Colonic mucosa (tissue), 4 donors: ENCODE data around the gene GALR1. TPM values are rescaled to one million over a fixed set of nuclear protein-coding genes. Genes with fewer than 3 reads are reported as not detected.
"Not testable (repeated sequence)": the region's sequence is repeated elsewhere in the genome, so short reads cannot be mapped to it uniquely, and the experiment has no call there.

Experiments used
- DNase-seq: peaks from one replicate; pipeline ENCODE4 v3.0.0-alpha.2; 2020
- H3K27ac ChIP-seq: fragments of 200-600 bp; one replicate; pipeline ENCODE4 v1.8.0; 2021
- H3K27me3 ChIP-seq: fragments of 200-600 bp; one replicate; pipeline ENCODE4 v1.8.0; 2021
- H3K36me3 ChIP-seq: fragments of 200-600 bp; one replicate; pipeline ENCODE4 v1.8.0; 2021
- H3K4me1 ChIP-seq: fragments of 200-600 bp; one replicate; pipeline ENCODE4 v1.8.0; 2021; ENCODE audit warnings: mild to moderate bottlenecking
- H3K4me3 ChIP-seq: fragments of 200-600 bp; one replicate; pipeline ENCODE4 v1.8.0; 2021
- H3K9ac ChIP-seq, 2 donors: one replicate each; pipeline ENCODE4 v1.7.0; 2013; ENCODE audit warnings: control low read depth in 2 of 2, low read depth in 2 of 2, low read length in 2 of 2
- H3K9me3 ChIP-seq: fragments of 200-600 bp; one replicate; pipeline ENCODE4 v1.8.0; 2021
- intact Hi-C: fragments of 100-400 bp; cut with DNase I; formaldehyde crosslinking; loops from one replicate; pipeline ENCODE4 v1.14.1; 2022
- total RNA-seq, 2 donors: library from RNA; stranded (reverse); fragmentation: NEBNext Ultra II Directional in 1 of 2; extraction: Animal tissue kit (Norgen Biotek cat#: 25700) in 1 of 2; gene quantifications; one replicate each; pipeline ENCODE4 v1.2.1, GENCODE V29; 2021
- TF ChIP-seq, protein P1 (sequence below): fragments of 200-600 bp; IDR thresholded peaks from one replicate; pipeline ENCODE4 v1.8.0; 2022; ENCODE audit warnings: antibody characterized with exemption, mild to moderate bottlenecking
- donor health status: healthy.
- donor health status: DM: no; HTN: no; CAD: no.
- donor health status: DM: no; HTN: no; CAD: no.

The GALR1 gene
- total RNA-seq, 2 donors from 2014 or later = 0.02 to 0.16 TPM

DNA sequence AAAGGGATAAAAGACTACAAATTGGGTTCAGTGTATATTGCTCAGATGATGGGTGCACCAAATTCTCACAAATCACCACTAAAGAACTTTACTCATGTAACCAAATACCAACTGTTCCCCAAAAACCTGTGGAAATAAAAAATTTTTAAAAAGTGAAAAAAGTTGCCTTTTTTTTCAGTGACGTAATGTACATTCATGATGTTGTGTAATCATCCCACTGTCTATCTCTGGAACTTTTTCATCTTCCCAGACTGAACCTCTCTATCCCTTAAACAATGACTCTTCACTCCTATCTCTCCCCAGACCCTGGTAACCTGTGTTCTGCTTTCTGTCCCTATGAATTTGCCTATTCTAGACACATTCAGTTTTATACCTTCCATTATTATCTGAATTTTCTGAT, 19.0 kb upstream of the GALR1 start:
- intact Hi-C loops = no loop called here
- no peak overlapping the region for H3K9ac ChIP-seq
- no peak for DNase-seq
- no peaks in the 10 kb centered on the region for H3K36me3 ChIP-seq
- H3K9me3 ChIP-seq = no peaks in the 10 kb centered on the region
- TF ChIP-seq, protein P1, sequence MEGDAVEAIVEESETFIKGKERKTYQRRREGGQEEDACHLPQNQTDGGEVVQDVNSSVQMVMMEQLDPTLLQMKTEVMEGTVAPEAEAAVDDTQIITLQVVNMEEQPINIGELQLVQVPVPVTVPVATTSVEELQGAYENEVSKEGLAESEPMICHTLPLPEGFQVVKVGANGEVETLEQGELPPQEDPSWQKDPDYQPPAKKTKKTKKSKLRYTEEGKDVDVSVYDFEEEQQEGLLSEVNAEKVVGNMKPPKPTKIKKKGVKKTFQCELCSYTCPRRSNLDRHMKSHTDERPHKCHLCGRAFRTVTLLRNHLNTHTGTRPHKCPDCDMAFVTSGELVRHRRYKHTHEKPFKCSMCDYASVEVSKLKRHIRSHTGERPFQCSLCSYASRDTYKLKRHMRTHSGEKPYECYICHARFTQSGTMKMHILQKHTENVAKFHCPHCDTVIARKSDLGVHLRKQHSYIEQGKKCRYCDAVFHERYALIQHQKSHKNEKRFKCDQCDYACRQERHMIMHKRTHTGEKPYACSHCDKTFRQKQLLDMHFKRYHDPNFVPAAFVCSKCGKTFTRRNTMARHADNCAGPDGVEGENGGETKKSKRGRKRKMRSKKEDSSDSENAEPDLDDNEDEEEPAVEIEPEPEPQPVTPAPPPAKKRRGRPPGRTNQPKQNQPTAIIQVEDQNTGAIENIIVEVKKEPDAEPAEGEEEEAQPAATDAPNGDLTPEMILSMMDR = no peak
- no peak overlapping the region for H3K27ac ChIP-seq
- H3K4me3 ChIP-seq = no peak overlapping the region
- no peaks in the 10 kb centered on the region for H3K27me3 ChIP-seq
- no peaks in the 10 kb centered on the region for H3K4me1 ChIP-seq

DNA sequence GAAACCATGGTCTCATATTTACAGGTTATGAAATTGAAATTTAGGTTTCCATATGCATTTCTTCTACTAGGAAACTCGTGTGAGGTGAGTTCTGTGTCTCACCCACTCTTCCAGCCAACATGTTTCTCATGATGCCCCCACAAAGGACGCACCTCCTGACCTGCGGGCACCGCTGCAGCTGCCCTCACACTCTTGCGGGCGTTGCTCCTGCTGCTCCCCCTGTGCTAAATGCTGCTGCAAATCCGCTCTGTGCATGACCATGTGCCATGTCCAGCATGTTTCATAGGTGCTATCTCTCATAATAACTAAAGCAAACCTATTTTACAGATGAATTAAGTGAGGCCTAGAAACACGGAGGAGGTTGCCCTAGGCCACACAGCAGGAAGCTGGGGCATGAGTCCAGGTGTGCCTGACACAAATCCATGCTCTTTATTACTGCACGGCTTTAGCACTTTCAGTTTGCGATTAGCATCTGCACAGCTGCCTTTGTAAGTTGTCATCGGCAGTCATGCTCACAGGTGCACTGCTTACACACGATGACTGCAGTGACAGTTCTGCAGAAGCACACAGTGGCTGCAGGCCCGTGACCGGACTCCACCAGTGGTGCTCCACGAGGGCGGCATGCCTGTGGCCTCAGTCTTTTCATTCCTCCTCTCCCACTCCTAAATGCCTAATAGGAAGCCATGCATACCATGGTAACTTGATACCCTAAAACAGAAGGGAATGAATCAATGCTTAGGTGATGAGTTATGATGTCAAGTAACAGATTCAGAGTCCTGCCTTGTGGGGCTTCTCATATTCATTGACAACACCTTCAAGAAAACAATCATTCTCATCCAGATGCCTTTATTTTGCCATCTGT, 14.9 kb upstream of the GALR1 start:
- H3K4me1 ChIP-seq = no peaks in the 10 kb centered on the region
- TF ChIP-seq, protein P1 = no peak
- H3K9me3 ChIP-seq = no peaks in the 10 kb centered on the region
- no peak overlapping the region for H3K4me3 ChIP-seq
- intact Hi-C loops = no loop called here
- H3K27ac ChIP-seq = no peak overlapping the region
- no peaks in the 10 kb centered on the region for H3K27me3 ChIP-seq
- no peak for DNase-seq
- no peak overlapping the region for H3K9ac ChIP-seq
- no peaks in the 10 kb centered on the region for H3K36me3 ChIP-seq

DNA sequence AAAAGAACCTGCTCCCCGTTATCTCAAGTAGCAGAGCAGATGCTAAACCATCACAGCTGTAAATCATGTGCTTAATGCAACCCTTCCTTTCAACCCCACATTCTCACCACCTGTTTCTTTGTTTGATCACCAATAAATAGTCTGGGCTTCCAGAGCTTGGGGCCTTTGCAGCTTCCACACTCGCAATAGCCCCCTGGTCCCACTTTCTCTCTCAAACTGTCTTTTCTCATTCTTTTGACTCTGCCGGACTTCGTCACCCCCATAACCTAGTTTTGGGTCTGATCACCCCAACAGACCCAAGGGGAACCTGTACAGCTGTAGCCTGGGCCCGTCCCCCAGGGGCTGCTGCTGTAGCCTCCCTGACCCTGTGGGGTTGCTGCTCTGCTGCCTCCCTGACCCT, 10.4 kb upstream of the GALR1 start:
- H3K4me1 ChIP-seq, H3K27ac ChIP-seq, H3K36me3 ChIP-seq, DNase-seq, intact Hi-C loops, H3K27me3 ChIP-seq, H3K4me3 ChIP-seq, H3K9me3 ChIP-seq, H3K9ac ChIP-seq: not testable (repeated sequence)

DNA sequence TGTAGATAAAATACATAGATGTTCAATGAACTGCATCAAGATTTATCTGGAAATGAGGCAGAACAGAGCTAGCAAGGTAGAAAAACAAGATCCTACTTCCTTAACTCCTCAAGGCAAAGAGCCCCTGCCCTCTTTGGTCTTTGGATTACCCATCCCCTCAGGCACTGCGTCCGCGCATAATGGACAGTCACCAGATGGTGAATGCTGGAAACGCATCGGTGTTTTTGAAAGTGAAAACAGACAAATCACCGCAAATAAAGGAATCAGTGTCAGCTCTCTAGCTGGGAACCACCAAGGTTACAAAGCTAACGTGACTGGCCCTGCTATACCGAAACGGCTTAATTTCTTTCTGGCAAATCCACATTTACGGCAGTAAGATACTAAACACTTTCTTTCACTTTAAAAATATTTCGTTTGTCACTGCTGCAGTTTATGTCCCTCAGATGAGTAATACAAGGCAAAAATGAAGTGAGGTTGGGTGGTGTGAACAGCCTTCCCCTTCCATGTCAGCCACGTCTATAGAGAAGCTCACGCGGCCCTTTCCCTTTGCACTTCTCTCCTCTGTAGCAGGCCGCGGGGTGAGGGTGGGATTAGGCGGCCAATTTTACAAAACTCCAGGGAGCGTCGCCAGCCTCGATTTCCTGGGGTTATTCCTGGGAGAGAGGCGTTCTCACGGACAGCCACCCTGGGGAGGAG, 627 bp upstream of the GALR1 start:
- Histone ChIP-seq H3K4me1 (no peaks in the 10 kb centered on the region), H3K9me3 (no peaks in the 10 kb centered on the region), H3K4me3 (peak overlapping the region; percentile 5), H3K27ac (no peak overlapping the region), H3K9ac (no peak overlapping the region), H3K27me3 (peaks cover 37% of the 10 kb centered on the region), H3K36me3 (no peaks in the 10 kb centered on the region)
- TF ChIP-seq, protein P1 = no peak
- DNase-seq = no peak
- intact Hi-C loops = no loop called here

DNA sequence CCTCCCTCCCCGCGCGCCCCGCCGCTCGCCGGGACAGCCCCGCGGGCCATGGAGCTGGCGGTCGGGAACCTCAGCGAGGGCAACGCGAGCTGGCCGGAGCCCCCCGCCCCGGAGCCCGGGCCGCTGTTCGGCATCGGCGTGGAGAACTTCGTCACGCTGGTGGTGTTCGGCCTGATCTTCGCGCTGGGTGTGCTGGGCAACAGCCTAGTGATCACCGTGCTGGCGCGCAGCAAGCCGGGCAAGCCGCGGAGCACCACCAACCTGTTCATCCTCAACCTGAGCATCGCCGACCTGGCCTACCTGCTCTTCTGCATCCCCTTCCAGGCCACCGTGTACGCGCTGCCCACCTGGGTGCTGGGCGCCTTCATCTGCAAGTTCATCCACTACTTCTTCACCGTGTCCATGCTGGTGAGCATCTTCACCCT, 865 bp downstream of the GALR1 start:
- Histone ChIP-seq H3K4me3 (no peak overlapping the region), H3K27me3 (peaks cover 37% of the 10 kb centered on the region), H3K4me1 (no peaks in the 10 kb centered on the region), H3K9ac (no peak overlapping the region), H3K36me3 (no peaks in the 10 kb centered on the region), H3K27ac (no peak overlapping the region), H3K9me3 (no peaks in the 10 kb centered on the region)
- TF ChIP-seq, protein P1 = no peak
- intact Hi-C loops = no loop called here
- DNase-seq = no peak
